SU-DHL-6 (cell line): ENCODE measurements around the gene RAB31.

Source experiments
- H2AFZ ChIP-seq: fragments of 200-600 bp; sonication (generic); 2 replicates; pipeline ENCODE4 v1.6.1; 2014; ENCODE audit warnings: low read depth, mild to moderate bottlenecking, moderate library complexity, mixed read lengths, antibody characterized with exemption, low read length; ENCODE audit not compliant: severe bottlenecking
- H3F3A ChIP-seq: fragments of 200-600 bp; shearing (Covaris generic); 2 replicates; pipeline ENCODE4 v1.6.0; 2016; ENCODE audit warnings: antibody characterized with exemption, mild to moderate bottlenecking; ENCODE audit not compliant: insufficient read depth
- H3K27ac ChIP-seq: fragments of 200-600 bp; sonication (generic); 2 replicates; pipeline ENCODE4 v1.5.1; 2016; ENCODE audit warnings: low read depth, mild to moderate bottlenecking, low read length, moderate library complexity, mixed read lengths
- H3K27me3 ChIP-seq: fragments of 200-600 bp; sonication (generic), shearing (Covaris generic); 2 replicates; pipeline ENCODE4 v1.6.0; 2014; ENCODE audit warnings: mild to moderate bottlenecking, low read length
- H3K36me3 ChIP-seq: fragments of 200-600 bp; sonication (generic); 2 replicates; pipeline ENCODE4 v1.6.1; 2014; ENCODE audit warnings: mild to moderate bottlenecking, low read length, mixed read lengths
- H3K4me2 ChIP-seq: fragments of 300-600, 200-600 bp; shearing (Covaris generic), sonication (generic); 2 replicates; pipeline ENCODE4 v1.6.0; 2014; ENCODE audit warnings: low read length, low read depth, mild to moderate bottlenecking; ENCODE audit not compliant: poor library complexity, severe bottlenecking
- H3K4me3 ChIP-seq: fragments of 200-600 bp; sonication (generic); 2 replicates; pipeline ENCODE4 v1.5.1; 2014; ENCODE audit warnings: antibody characterized with exemption, low read length, mild to moderate bottlenecking, mixed read lengths; ENCODE audit not compliant: insufficient read depth, poor library complexity, severe bottlenecking
- H3K79me2 ChIP-seq: fragments of 200-600 bp; sonication (generic); 2 replicates; pipeline ENCODE4 v1.6.1; 2014; ENCODE audit warnings: mild to moderate bottlenecking, low read length, moderate library complexity; ENCODE audit not compliant: insufficient read depth
- H3K9ac ChIP-seq: fragments of 200-600 bp; sonication (generic); 2 replicates; pipeline ENCODE4 v1.7.0; 2014; ENCODE audit warnings: mild to moderate bottlenecking, low read length
- H3K9me2 ChIP-seq: fragments of 200-600 bp; sonication (generic); replicated peaks from 2 replicates; pipeline ENCODE4 v1.6.1; 2014; ENCODE audit warnings: low read length; ENCODE audit not compliant: insufficient read depth
- H3K9me3 ChIP-seq: fragments of 200-600 bp; sonication (generic); 2 replicates; pipeline ENCODE4 v1.6.1; 2014; ENCODE audit warnings: low read length, mixed read lengths; ENCODE audit not compliant: insufficient read depth
- H4K20me1 ChIP-seq: fragments of 200-600 bp; sonication (generic); 2 replicates; pipeline ENCODE4 v1.6.1; 2014; ENCODE audit warnings: low read depth, mild to moderate bottlenecking, antibody characterized with exemption, low read length, moderate library complexity, mixed read lengths
- CTCF ChIP-seq: fragments of 200-600 bp; sonication (generic); IDR thresholded peaks from one replicate; pipeline ENCODE4 v1.5.1; 2017; ENCODE audit warnings: antibody characterized with exemption, mild to moderate bottlenecking, low read length, moderate library complexity; ENCODE audit not compliant: insufficient read depth, poor library complexity, severe bottlenecking
- EZH2phosphoT487 ChIP-seq: fragments of 200-600 bp; sonication (generic), shearing (Covaris generic); conservative IDR thresholded peaks from 2 replicates; pipeline ENCODE4 v1.6.1; 2018; ENCODE audit warnings: mild to moderate bottlenecking, antibody characterized with exemption, low read length, moderate library complexity, mixed read lengths

The RAB31 gene

DNA sequence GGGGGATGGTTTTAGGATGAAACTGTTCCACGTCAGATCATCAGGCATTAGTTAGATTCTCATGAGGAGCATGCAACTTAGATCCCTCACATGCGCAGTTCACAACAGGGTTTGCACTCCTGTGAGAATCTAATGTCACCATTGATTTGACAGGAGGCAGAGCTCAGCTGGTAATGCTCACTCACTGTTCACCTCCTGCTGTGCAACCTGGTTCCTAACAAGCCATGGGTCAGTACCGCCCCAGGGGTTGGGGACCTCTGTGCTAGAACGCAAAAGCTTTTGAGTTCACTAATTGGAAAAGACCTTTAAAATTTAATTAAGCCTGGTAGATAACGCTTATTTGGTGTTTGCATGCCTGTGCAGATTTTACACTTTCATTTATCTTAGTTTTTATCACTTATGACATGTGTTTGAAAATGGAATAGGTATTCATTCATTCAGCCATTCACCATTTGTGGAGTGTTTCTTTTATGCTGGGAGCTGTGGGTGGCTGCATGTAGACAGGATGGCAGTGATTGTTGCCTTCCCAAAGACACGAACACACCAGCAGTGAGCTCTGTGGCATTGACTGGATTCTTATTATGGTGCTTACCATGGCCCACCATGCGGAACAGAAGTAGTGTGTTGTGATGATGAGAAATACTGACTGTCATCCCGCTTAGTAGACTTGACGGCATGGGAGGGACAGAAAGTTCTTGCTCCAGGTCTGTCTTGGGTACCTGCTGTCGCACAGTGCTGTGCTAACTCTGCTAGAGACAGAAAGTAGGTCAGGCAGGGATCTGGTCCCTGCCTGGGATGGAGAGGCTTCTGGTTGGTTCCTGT, 6.4 kb downstream of the RAB31 start:
- Histone ChIP-seq H3K4me3 (no peak overlapping the region), H3K79me2 (no peaks in the 10 kb centered on the region), H2AFZ (no peak overlapping the region), H3K9me3 (no peaks in the 10 kb centered on the region), H4K20me1 (no peaks in the 10 kb centered on the region), H3K36me3 (no peaks in the 10 kb centered on the region), H3F3A (no peaks in the 10 kb centered on the region), H3K4me2 (no peak overlapping the region), H3K9ac (no peak overlapping the region), H3K27ac (no peak overlapping the region), H3K27me3 (no peaks in the 10 kb centered on the region), H3K9me2 (no peaks in the 10 kb centered on the region)
- TF ChIP-seq EZH2phosphoT487, result no peak

GRCh38 chr18:9715088-9715343, 6.9 kb downstream of the RAB31 start:
- Histone ChIP-seq H3K4me3 (no peak overlapping the region), H4K20me1 (no peaks in the 10 kb centered on the region), H3K79me2 (no peaks in the 10 kb centered on the region), H3F3A (no peaks in the 10 kb centered on the region), H3K9me3 (no peaks in the 10 kb centered on the region), H3K27me3 (no peaks in the 10 kb centered on the region), H2AFZ (no peak overlapping the region), H3K27ac (no peak overlapping the region), H3K9me2 (no peaks in the 10 kb centered on the region), H3K9ac (no peak overlapping the region), H3K36me3 (no peaks in the 10 kb centered on the region), H3K4me2 (no peak overlapping the region)
- TF ChIP-seq EZH2phosphoT487 (no peak), CTCF (no peak)

DNA sequence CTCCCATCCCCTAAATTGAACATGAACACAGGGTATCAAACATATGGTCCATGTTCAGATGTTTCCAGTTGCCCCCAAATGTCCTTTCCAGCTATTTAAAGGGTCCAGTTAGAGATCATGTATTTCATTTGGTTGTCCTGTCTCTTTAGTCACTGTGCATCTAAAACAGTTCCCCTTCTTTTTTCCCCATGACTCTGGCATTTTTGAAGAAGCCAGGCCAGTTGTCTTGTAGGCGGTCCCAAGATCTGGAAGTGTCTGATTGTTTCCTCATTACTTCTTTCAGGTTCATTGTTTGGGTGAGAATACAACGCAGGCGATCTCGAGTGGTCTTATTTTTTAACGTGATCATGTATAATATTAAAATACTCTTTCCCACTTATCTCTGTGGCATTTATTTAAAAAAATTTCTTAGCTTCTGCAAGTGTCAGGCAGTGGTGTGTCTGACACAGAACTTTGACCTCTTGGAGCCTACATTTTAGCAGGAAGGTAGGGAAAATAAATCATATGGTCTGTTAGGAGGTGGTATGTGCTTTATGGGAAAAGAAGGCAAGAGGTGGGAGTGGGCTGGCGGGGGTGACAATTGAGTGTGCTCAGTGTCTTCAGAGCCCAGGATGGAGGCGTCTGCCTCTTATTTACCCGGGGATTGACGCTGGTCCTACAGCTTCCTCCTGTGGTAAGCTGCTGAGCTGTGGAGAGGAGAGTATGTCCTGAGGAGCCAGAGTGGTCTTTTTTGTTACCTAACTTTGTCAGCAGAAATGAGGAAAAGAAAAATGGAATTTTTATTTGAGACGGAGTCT, 8.1 kb downstream of the RAB31 start:
- no peak overlapping the region for H3K4me2 ChIP-seq
- H3F3A ChIP-seq, result no peaks in the 10 kb centered on the region
- H3K4me3 ChIP-seq, result no peak overlapping the region
- no peak for TF ChIP-seq CTCF
- TF ChIP-seq EZH2phosphoT487, result no peak
- H2AFZ ChIP-seq, result no peak overlapping the region
- H3K36me3 ChIP-seq, result no peaks in the 10 kb centered on the region
- no peaks in the 10 kb centered on the region for H3K27me3 ChIP-seq
- H3K79me2 ChIP-seq, result no peaks in the 10 kb centered on the region
- H4K20me1 ChIP-seq, result no peaks in the 10 kb centered on the region
- H3K27ac ChIP-seq, result no peak overlapping the region
- no peaks in the 10 kb centered on the region for H3K9me2 ChIP-seq
- H3K9ac ChIP-seq, result no peak overlapping the region
- no peaks in the 10 kb centered on the region for H3K9me3 ChIP-seq
